K562 (cell line): ENCODE results near the gene LCA5L. TPM values are rescaled to one million over a fixed set of nuclear protein-coding genes. Genes with fewer than 3 reads are reported as not detected.

Source experiments
- EP300 ChIP-seq: IDR thresholded peaks from 2 replicates; pipeline ENCODE4 v1.6.1; 2012; ENCODE audit warnings: low read length, improper control_type of control experiment
- HCFC1 ChIP-seq: IDR thresholded peaks from 2 replicates; pipeline ENCODE4 v1.6.1; 2012; ENCODE audit warnings: low read depth, low read length, improper control_type of control experiment
- HDAC2 ChIP-seq: fragments of 450-650 bp; IDR thresholded peaks from 2 replicates; pipeline ENCODE4 v1.6.1; 2016; ENCODE audit warnings: mild to moderate bottlenecking
- KDM4B ChIP-seq, 2 experiments: fragments of 450-650 bp in 1 of 2; sonication (generic) in 1 of 2; IDR thresholded peaks; 2 replicates each; pipeline ENCODE4 v1.6.1; 2016 to 2017; ENCODE audit warnings: borderline replicate concordance in 2 of 2, antibody characterized with exemption in 1 of 2, low read depth in 1 of 2, mild to moderate bottlenecking in 1 of 2
- MXI1 ChIP-seq: IDR thresholded peaks from 2 replicates; pipeline ENCODE4 v1.6.1; 2011; ENCODE audit warnings: low read depth, mild to moderate bottlenecking, improper control_type of control experiment, low read length
- NELFE ChIP-seq: IDR thresholded peaks from 2 replicates; pipeline ENCODE4 v1.6.1; 2011; ENCODE audit warnings: mild to moderate bottlenecking; ENCODE audit not compliant: insufficient read depth, insufficient read length
- NONO ChIP-seq, 2 experiments: fragments of 200-400 bp in 1 of 2; fragments of 450-650 bp in 1 of 2; formaldehyde crosslinking in 1 of 2; IDR thresholded peaks; 2 replicates each; pipeline ENCODE4 v1.6.1; 2017; ENCODE audit warnings: low read depth in 2 of 2, mild to moderate bottlenecking in 2 of 2, moderate library complexity in 2 of 2, low read length in 1 of 2
- NR1H2 ChIP-seq: sonication (generic); formaldehyde crosslinking; IDR thresholded peaks from 2 replicates; pipeline ENCODE4 v1.4.0; 2020; ENCODE audit warnings: mild to moderate bottlenecking, missing genetic modification reagents
- POLR3G ChIP-seq: IDR thresholded peaks from 2 replicates; pipeline ENCODE4 v1.6.1; 2011; ENCODE audit not compliant: insufficient read length, insufficient replicate concordance; ENCODE audit errors: extremely low read depth
- RFX5 ChIP-seq: IDR thresholded peaks from 2 replicates; pipeline ENCODE4 v1.6.1; 2011; ENCODE audit warnings: low read depth, mild to moderate bottlenecking, improper control_type of control experiment, low read length
- SMARCE1 ChIP-seq: fragments of 450-650 bp; IDR thresholded peaks from 2 replicates; pipeline ENCODE4 v1.7.1; 2016; ENCODE audit warnings: mild to moderate bottlenecking
- SREBF1 ChIP-seq: fragments of 150-350 bp; IDR thresholded peaks from 2 replicates; pipeline ENCODE4 v1.6.1; 2014; ENCODE audit warnings: antibody characterized with exemption, low read depth, low read length, borderline replicate concordance
- ZNF146 ChIP-seq: IDR thresholded peaks from one replicate; pipeline ENCODE4 v1.6.1; 2018; ENCODE audit warnings: missing compliant biosample characterization; ENCODE audit not compliant: unreplicated experiment
- ZNF445 ChIP-seq: fragments of 250-450 bp; sonication (Bioruptor Pico); IDR thresholded peaks from 2 replicates; pipeline ENCODE4 v1.4.0; 2020; ENCODE audit warnings: low read depth, mild to moderate bottlenecking, moderate library complexity
- ZNF449 ChIP-seq: fragments of 250-450 bp; sonication (Bioruptor Pico); IDR thresholded peaks from 2 replicates; pipeline ENCODE4 v1.8.0; 2022; ENCODE audit warnings: moderate library complexity, mild to moderate bottlenecking, inconsistent platforms
- polyA plus RNA-seq, 8 experiments: library from polyadenylated mRNA; depleted of rRNA in 4 of 8; stranded (reverse) in 5 of 8; unstranded in 3 of 8; fragments of >200 nt; fragmentation: Nextera tagmentation in 2 of 8; fragmentation: Illumina TruSeq in 1 of 8; extraction: Ambion mirVana in 2 of 8; extraction: Trizol in 1 of 8; gene quantifications; 2 replicates each; pipeline versions ENCODE4 v1.2.1 to v1.2.3, GENCODE V29; 2011 to 2014; ENCODE audit warnings: inconsistent platforms in 1 of 8, missing spikeins in 1 of 8
- total RNA-seq, 7 experiments: library from RNA; depleted of rRNA in 6 of 7; stranded (reverse); fragments of >200 nt in 6 of 7; fragmentation: Illumina TruSeq in 2 of 7; extraction: Trizol in 2 of 7; gene quantifications; 2 replicates each; pipeline versions ENCODE4 v1.2.1 to v1.2.3, GENCODE V29; 2011 to 2021; ENCODE audit warnings: low replicate concordance in 1 of 7
- TF ChIP-seq, protein P1 (sequence below): fragments of 450-650 bp; IDR thresholded peaks from 2 replicates; pipeline ENCODE4 v1.6.1; 2016; ENCODE audit warnings: mild to moderate bottlenecking
- TF ChIP-seq, protein P2 (sequence below): fragments of 250-450 bp; sonication (Bioruptor Pico); IDR thresholded peaks from 2 replicates; pipeline ENCODE4 v1.5.0; 2021; ENCODE audit warnings: mild to moderate bottlenecking, moderate library complexity
- TF ChIP-seq, protein P3 (sequence below): fragments of 250-450 bp; sonication (Bioruptor Pico); IDR thresholded peaks from 2 replicates; pipeline ENCODE4 v1.8.0; 2022; ENCODE audit warnings: moderate library complexity, mild to moderate bottlenecking, inconsistent platforms

Gene LCA5L
- total and polyA plus RNA-seq, 9 of the 15 experiments (the other 6 are each of a cell fraction or from before 2014, with no cell fraction given), result 1.8 to 4.9 (median 3.8) TPM

- no peak for TF ChIP-seq ZNF445 (CRISPR knock-in tag)
- TF ChIP-seq SREBF1, result 0 out of 2 replicates have a peak, but pooled peaks have one; percentile 21
- TF ChIP-seq MXI1, result no peak
- TF ChIP-seq EP300, result no peak; the same call in 1 of the 2 replicates
- TF ChIP-seq, protein P1, sequence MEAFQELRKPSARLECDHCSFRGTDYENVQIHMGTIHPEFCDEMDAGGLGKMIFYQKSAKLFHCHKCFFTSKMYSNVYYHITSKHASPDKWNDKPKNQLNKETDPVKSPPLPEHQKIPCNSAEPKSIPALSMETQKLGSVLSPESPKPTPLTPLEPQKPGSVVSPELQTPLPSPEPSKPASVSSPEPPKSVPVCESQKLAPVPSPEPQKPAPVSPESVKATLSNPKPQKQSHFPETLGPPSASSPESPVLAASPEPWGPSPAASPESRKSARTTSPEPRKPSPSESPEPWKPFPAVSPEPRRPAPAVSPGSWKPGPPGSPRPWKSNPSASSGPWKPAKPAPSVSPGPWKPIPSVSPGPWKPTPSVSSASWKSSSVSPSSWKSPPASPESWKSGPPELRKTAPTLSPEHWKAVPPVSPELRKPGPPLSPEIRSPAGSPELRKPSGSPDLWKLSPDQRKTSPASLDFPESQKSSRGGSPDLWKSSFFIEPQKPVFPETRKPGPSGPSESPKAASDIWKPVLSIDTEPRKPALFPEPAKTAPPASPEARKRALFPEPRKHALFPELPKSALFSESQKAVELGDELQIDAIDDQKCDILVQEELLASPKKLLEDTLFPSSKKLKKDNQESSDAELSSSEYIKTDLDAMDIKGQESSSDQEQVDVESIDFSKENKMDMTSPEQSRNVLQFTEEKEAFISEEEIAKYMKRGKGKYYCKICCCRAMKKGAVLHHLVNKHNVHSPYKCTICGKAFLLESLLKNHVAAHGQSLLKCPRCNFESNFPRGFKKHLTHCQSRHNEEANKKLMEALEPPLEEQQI, result no peak
- no peak for TF ChIP-seq RFX5
- no peak for TF ChIP-seq NONO (IDR thresholded peaks at IDR 0.05; ENCODE audit: low read depth in 2 of 2, low read length in 1 of 2)
- TF ChIP-seq HCFC1, result 0 out of 2 replicates have a peak, but pooled peaks have one; percentile 8
- no peak for TF ChIP-seq SMARCE1
- TF ChIP-seq NR1H2 (CRISPR knock-in tag), result no peak
- TF ChIP-seq NELFE, result no peak
- peak; percentile 85; the same call in 1 of the 2 replicates for TF ChIP-seq HDAC2
- TF ChIP-seq ZNF146, result no peak
- no peak for TF ChIP-seq POLR3G
- 0 out of 2 replicates have a peak, but pooled peaks have one; percentile 34 for TF ChIP-seq ZNF449 (CRISPR knock-in tag)
- TF ChIP-seq, protein P2, sequence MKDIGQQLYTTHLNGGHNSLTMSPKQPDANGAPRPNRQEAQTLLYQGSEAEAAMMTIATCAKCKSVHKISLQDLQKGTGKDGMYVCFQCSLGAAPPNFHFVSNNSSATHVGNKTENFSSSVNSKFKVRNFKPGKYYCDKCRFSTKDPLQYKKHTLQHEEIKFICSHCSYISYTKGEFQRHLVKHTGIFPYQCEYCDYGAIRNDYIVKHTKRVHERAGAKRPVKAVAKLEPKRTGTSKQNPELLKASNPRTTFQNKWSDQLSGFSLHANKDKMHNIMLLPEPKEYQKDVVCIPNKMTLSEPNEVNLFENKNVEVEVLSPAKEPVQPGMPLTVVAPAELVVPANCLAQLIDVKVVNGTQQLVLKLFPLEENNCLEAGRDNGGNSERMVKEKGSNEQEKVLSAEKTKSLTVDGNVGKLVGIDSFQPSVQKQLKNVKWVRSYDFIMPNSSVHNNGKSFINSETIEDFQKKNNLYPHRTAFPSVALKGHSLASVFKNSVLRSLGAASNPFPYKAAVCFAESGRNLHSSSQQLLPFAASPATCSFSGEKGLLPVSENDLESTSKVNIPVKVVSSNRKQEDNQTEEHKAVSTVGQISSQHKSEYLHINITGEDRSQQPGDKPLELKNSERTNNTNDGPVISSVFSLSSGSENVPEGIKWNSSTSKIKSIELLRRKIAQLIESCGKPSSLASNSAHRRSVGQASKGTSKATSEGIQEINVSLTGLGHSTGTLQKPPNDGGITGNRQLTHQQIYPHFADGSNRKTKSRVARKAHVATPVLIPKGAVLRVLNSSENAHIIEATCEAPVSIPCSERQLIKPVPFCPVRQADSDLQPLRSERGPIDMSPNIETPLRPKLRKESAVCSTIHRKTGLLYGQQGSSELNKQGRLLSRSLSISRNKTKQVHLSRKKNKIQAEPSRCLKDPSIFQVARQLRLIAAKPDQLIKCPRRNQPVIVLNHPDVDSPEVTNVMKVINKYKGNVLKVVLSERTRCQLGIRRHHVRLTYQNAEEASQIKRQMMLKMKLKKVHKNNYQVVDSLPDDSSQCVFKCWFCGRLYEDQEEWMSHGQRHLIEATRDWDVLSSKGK (CRISPR knock-in tag), result no peak
- TF ChIP-seq, protein P3, sequence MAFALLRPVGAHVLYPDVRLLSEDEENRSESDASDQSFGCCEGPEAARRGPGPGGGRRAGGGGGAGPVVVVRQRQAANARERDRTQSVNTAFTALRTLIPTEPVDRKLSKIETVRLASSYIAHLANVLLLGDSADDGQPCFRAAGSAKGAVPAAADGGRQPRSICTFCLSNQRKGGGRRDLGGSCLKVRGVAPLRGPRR (CRISPR knock-in tag), result no peak
- TF ChIP-seq KDM4B (IDR thresholded peaks at IDR 0.05; ENCODE audit: borderline replicate concordance in 2 of 2, low read depth in 1 of 2), result 0 out of 4 replicates have a peak, but pooled peaks of 1 of the 2 experiments have one; percentile 38
Observed at GRCh38 chr21:39451332-39452206, 6.0 kb upstream of the LCA5L start, which contains the start of gene SH3BGR (continued).
